ENCODE results near the gene FOSL2.
A peak's percentile ranks its signal among the peaks of the same experiment; 100 is the strongest.

Gene FOSL2

GRCh38 chr2:28375742-28376631 lies 16.7 kb upstream of the FOSL2 start:
- no peak for DNase-seq

GRCh38 chr2:28377195-28377816 lies 15.4 kb upstream of the FOSL2 start:
- DNase-seq = peak; percentile 49

- peak; percentile 48 for DNase-seq
Measured at GRCh38 chr2:28377984-28378678, 14.5 kb upstream of the FOSL2 start.

- peak; percentile 41 for DNase-seq
Measured at GRCh38 chr2:28378679-28379584, 13.7 kb upstream of the FOSL2 start.

GRCh38 chr2:28380219-28380618 lies 12.4 kb upstream of the FOSL2 start:
- DNase-seq = no peak

GRCh38 chr2:28381225-28382180 lies 11.2 kb upstream of the FOSL2 start:
- DNase-seq = no peak

GRCh38 chr2:28382755-28383154 lies 9.9 kb upstream of the FOSL2 start:
- peak; percentile 48 for DNase-seq

GRCh38 chr2:28387082-28387960 lies 5.3 kb upstream of the FOSL2 start:
- DNase-seq = no peak

- DNase-seq = peak; percentile 88
Measured at GRCh38 chr2:28389399-28390240, 3.0 kb upstream of the FOSL2 start.

- DNase-seq = peak; percentile 96
Measured at GRCh38 chr2:28390241-28390745, 2.4 kb upstream of the FOSL2 start.

GRCh38 chr2:28390746-28391563 lies 1.7 kb upstream of the FOSL2 start:
- peak; percentile 89 for DNase-seq

GRCh38 chr2:28391564-28392296 lies 928 bp upstream of the FOSL2 start:
- DNase-seq = peak; percentile 93

- DNase-seq = no peak
Measured at GRCh38 chr2:28393114-28393836, 617 bp downstream of the FOSL2 start.

- DNase-seq = peak; percentile 66
Measured at GRCh38 chr2:28394331-28394877, 1.7 kb downstream of the FOSL2 start.

- DNase-seq = no peak
Measured at GRCh38 chr2:28394997-28395333, 2.3 kb downstream of the FOSL2 start.

- DNase-seq = no peak
Measured at GRCh38 chr2:28395334-28396061, 2.8 kb downstream of the FOSL2 start.
